Esophagus squamous epithelium (tissue), 5 donors: ENCODE measurements around the gene DAGLB. TPM values are rescaled to one million over a fixed set of nuclear protein-coding genes. Genes with fewer than 3 reads are reported as not detected.
A peak's percentile ranks its signal among the peaks of the same experiment; 100 is the strongest.
"Not testable (repeated sequence)": the region's sequence is repeated elsewhere in the genome, so short reads cannot be mapped to it uniquely, and the experiment has no call there.

Experiments used
- DNase-seq: peaks from one replicate; lab custom pipeline; 2025; lab: John Stamatoyannopoulos, UW
- H3K27ac ChIP-seq, 4 donors: fragments of 200-600 bp; sonication (generic); one replicate each; pipeline ENCODE4 v1.5.1; 2016 to 2019; ENCODE audit warnings: mild to moderate bottlenecking in 1 of 4
- H3K27me3 ChIP-seq, 4 donors: fragments of 200-600 bp; sonication (generic); 1 replicate in 3 of 4; 2 replicates in 1 of 4; pipeline versions ENCODE4 v1.5.1 to v1.6.0; 2017 to 2021; ENCODE audit warnings: antibody characterized with exemption in 1 of 4
- H3K36me3 ChIP-seq, 3 donors: fragments of 200-600 bp; sonication (generic); one replicate each; pipeline ENCODE4 v1.5.1; 2016 to 2019
- H3K4me1 ChIP-seq, 3 donors: fragments of 200-600 bp; sonication (generic); one replicate each; pipeline ENCODE4 v1.5.1; 2017 to 2019
- H3K4me3 ChIP-seq, 4 donors: fragments of 200-600 bp; sonication (generic); 1 replicate in 3 of 4; 2 replicates in 1 of 4; pipeline ENCODE4 v1.5.1; 2016 to 2019; ENCODE audit warnings: mild to moderate bottlenecking in 2 of 4, moderate library complexity in 1 of 4
- H3K9me3 ChIP-seq, 3 donors: fragments of 200-600 bp; sonication (generic); one replicate each; pipeline ENCODE4 v1.5.1; 2016 to 2019
- POLR2A ChIP-seq, 4 donors: fragments of 450-650 bp; IDR thresholded peaks; one replicate each; pipeline ENCODE4 v1.6.1; 2017; ENCODE audit warnings: antibody characterized with exemption in 4 of 4, mild to moderate bottlenecking in 4 of 4, moderate library complexity in 3 of 4
- WGBS, 2 donors: methylation state at CpG; one replicate each; pipeline ENCODE4 v1.1.5; 2018; 5-methylcytosine and 5-hydroxymethylcytosine counted together
- intact Hi-C: fragments of 100-400 bp; cut with DNase I; formaldehyde crosslinking; loops from one replicate; pipeline ENCODE4 v1.15.0; 2022
- total RNA-seq, 4 donors: library from RNA; depleted of rRNA; stranded (reverse); fragments of >200 nt; gene quantifications; one replicate each; pipeline ENCODE4 v1.1.0, GENCODE V29; 2016
- TF ChIP-seq, protein P1 (sequence below), 6 experiments: fragments of 450-650 bp in 4 of 6; fragments of 200-600 bp in 2 of 6; sonication (generic) in 2 of 6; IDR thresholded peaks; one replicate each; pipeline ENCODE4 v1.5.1; 2016 to 2019; ENCODE audit warnings: antibody characterized with exemption in 6 of 6, mild to moderate bottlenecking in 4 of 6, moderate library complexity in 4 of 6
- donor health status: DM: yes; HTN: yes; CAD: no.

Gene DAGLB
- total RNA-seq, 4 donors from 2014 or later, result 7.1 to 12.4 (median 10.6) TPM

- Histone ChIP-seq H3K27me3 (no peaks in the 10 kb centered on the region), H3K36me3 (peaks cover 4 to 35% (median 7%) of the 10 kb centered on the region in 3 donors), H3K4me3 (peak overlapping the region in 1 of 4 donors; percentile 27), H3K9me3 (no peaks in the 10 kb centered on the region), H3K27ac (peak overlapping the region; percentile 73 to 92 (median 90)), H3K4me1 (peaks cover 64 to 100% (median 79%) of the 10 kb centered on the region in 3 donors)
- no peak for DNase-seq
- intact Hi-C loops, result no loop called here
- TF ChIP-seq POLR2A (IDR thresholded peaks at IDR 0.05), result no peak
- TF ChIP-seq, protein P1, sequence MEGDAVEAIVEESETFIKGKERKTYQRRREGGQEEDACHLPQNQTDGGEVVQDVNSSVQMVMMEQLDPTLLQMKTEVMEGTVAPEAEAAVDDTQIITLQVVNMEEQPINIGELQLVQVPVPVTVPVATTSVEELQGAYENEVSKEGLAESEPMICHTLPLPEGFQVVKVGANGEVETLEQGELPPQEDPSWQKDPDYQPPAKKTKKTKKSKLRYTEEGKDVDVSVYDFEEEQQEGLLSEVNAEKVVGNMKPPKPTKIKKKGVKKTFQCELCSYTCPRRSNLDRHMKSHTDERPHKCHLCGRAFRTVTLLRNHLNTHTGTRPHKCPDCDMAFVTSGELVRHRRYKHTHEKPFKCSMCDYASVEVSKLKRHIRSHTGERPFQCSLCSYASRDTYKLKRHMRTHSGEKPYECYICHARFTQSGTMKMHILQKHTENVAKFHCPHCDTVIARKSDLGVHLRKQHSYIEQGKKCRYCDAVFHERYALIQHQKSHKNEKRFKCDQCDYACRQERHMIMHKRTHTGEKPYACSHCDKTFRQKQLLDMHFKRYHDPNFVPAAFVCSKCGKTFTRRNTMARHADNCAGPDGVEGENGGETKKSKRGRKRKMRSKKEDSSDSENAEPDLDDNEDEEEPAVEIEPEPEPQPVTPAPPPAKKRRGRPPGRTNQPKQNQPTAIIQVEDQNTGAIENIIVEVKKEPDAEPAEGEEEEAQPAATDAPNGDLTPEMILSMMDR (IDR thresholded peaks at IDR 0.05), result no peak
- WGBS, 2 donors, result 63 to 66% methylated on average over 4 of the region's 4 CpGs
Observed at GRCh38 chr7:6384327-6384726, 63.4 kb downstream of the DAGLB start.

- intact Hi-C loops, result no loop called here
- Histone ChIP-seq H3K4me3 (peak overlapping the region in 1 of 4 donors; percentile 24), H3K27me3 (no peaks in the 10 kb centered on the region), H3K4me1 (peaks cover 64 to 100% (median 86%) of the 10 kb centered on the region in 3 donors), H3K9me3 (no peaks in the 10 kb centered on the region), H3K36me3 (peaks cover 0 to 33% (median 4%) of the 10 kb centered on the region in 3 donors), H3K27ac (peak overlapping the region; percentile 45 to 92 (median 75))
- no peak for DNase-seq
- TF ChIP-seq, protein P1 (IDR thresholded peaks at IDR 0.05), result no peak
- TF ChIP-seq POLR2A (IDR thresholded peaks at IDR 0.05), result no peak
- 18 to 22% methylated on average over 5 of the region's 5 CpGs for WGBS, 2 donors
Observed at GRCh38 chr7:6382817-6383216, 64.9 kb downstream of the DAGLB start.

DNA sequence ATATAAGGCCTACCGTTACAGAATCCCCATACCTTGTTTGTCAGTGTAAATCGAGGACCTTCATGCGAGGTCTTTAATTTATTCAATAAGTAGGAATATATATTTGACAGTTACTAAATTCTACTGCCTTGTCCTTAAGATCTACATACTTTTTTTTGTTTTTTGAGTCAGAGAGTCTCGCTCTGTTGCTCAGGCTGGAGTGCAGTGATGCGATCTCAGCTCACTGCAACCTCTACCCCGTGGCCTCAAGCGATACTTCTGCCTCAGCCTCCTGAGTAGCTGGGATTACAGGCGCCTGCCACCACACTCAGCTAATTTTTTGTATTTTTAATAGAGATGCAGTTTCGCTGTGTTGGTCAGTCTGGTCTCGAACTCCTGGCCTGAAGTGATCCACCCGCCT lies 65.9 kb downstream of the DAGLB start:
- H3K9me3 ChIP-seq, intact Hi-C loops, H3K27me3 ChIP-seq, H3K4me3 ChIP-seq, DNase-seq: not testable (repeated sequence)
- H3K36me3 ChIP-seq, result peaks cover 0 to 28% (median 4%) of the 10 kb centered on the region in 3 donors
- 85 to 92% methylated on average over 10 to 11 of the region's 11 CpGs for WGBS, 2 donors
- H3K4me1 ChIP-seq, result peaks cover 61 to 100% (median 89%) of the 10 kb centered on the region in 3 donors
- H3K27ac ChIP-seq, result peak overlapping the region in 3 of 4 donors; percentile 45 to 92 (median 91)

GRCh38 chr7:6380310-6381095 lies 67.3 kb downstream of the DAGLB start:
- intact Hi-C loops, result no loop called here
- no peak overlapping the region for H3K4me3 ChIP-seq
- peak overlapping the region in 2 of 4 donors; percentile 18 to 19 for H3K27ac ChIP-seq
- H3K27me3 ChIP-seq, result no peaks in the 10 kb centered on the region
- no peaks in the 10 kb centered on the region for H3K9me3 ChIP-seq
- TF ChIP-seq POLR2A (IDR thresholded peaks at IDR 0.05), result no peak
- TF ChIP-seq, protein P1 (IDR thresholded peaks at IDR 0.05), result no peak
- H3K36me3 ChIP-seq, result peaks cover 0 to 28% (median 4%) of the 10 kb centered on the region in 3 donors
- peaks cover 50 to 98% (median 83%) of the 10 kb centered on the region in 3 donors for H3K4me1 ChIP-seq
- WGBS, 2 donors, result 79 to 81% methylated on average over 3 of the region's 3 CpGs
- DNase-seq, result no peak

GRCh38 chr7:6379886-6380285 lies 67.9 kb downstream of the DAGLB start:
- no peak for DNase-seq
- peaks cover 45 to 92% (median 78%) of the 10 kb centered on the region in 3 donors for H3K4me1 ChIP-seq
- intact Hi-C loops, result no loop called here
- H3K9me3 ChIP-seq, result no peaks in the 10 kb centered on the region
- no peak for TF ChIP-seq POLR2A (IDR thresholded peaks at IDR 0.05)
- TF ChIP-seq, protein P1 (IDR thresholded peaks at IDR 0.05), result no peak
- H3K4me3 ChIP-seq, result no peak overlapping the region
- 61 to 74% methylated on average over 4 to 7 of the region's 7 CpGs for WGBS, 2 donors
- peaks cover 0 to 28% (median 4%) of the 10 kb centered on the region in 3 donors for H3K36me3 ChIP-seq
- H3K27me3 ChIP-seq, result no peaks in the 10 kb centered on the region
- no peak overlapping the region for H3K27ac ChIP-seq

- intact Hi-C loops, result not testable (repeated sequence)
- H3K4me1 ChIP-seq, result peaks cover 32 to 84% (median 68%) of the 10 kb centered on the region in 3 donors
- WGBS, 2 donors, result 80 to 88% methylated on average over 5 of the region's 5 CpGs
Observed at GRCh38 chr7:6378556-6378955, 69.2 kb downstream of the DAGLB start.

More at GRCh38 chr7:6378556-6378955, 69.2 kb downstream of the DAGLB start:
- not testable (repeated sequence) for H3K27me3 ChIP-seq, H3K9me3 ChIP-seq, H3K4me3 ChIP-seq, DNase-seq
- H3K36me3 ChIP-seq, result peaks cover 0 to 28% (median 4%) of the 10 kb centered on the region in 3 donors
- peak overlapping the region in 2 of 4 donors; percentile 10 to 98 for H3K27ac ChIP-seq
